ENCODE measurements around the gene PDE4D. TPM values are rescaled to one million over a fixed set of nuclear protein-coding genes. Genes with fewer than 3 reads are reported as not detected.

PDE4D gene
- total and polyA plus RNA-seq, 10 of the 15 experiments (the other 5 are each of a cell fraction or from before 2014, with no cell fraction given) = 0.87 to 4.1 (median 2.2) TPM

DNA sequence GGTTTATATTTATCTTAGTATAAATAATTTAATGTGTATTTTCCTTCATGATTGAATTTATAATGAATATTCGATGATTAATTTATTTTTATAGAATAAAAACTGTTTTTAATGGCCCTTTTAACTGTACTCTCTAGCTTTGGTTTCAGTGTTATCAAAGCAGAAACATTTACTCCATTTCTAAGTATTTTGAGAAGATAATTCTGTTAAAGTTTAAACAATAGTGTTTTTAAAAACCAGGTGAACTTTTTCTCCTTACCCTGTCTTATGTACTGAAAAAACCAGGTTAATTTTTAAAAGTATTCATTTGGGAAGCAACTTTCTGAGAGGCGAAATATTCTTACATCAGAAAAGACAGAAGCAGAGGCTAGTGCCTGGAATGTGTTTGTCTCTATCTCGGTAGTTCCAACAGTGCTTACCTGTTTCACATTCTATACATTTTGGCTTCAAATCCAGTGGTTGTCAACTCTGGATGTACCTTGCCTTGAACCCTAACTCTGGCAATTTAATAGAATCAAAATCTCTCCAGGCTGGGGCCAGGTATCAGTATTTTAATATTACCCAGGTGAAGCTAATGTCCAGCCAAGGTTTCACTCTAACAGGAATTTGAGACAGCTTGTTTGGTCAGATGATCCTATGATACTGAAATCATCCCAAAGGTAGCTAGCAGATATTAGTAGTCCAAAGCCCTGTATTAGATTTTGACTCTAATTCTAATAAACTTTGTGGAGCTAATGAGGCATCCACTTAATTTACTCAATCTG is 434.4 kb downstream of the PDE4D start:
- TF ChIP-seq POLR2AphosphoS5 (IDR thresholded peaks at IDR 0.05; ENCODE audit: low read length) = no peak
- TF ChIP-seq HDAC6 (IDR thresholded peaks at IDR 0.05; ENCODE audit: unreplicated experiment) = no peak
- TF ChIP-seq, protein P1, sequence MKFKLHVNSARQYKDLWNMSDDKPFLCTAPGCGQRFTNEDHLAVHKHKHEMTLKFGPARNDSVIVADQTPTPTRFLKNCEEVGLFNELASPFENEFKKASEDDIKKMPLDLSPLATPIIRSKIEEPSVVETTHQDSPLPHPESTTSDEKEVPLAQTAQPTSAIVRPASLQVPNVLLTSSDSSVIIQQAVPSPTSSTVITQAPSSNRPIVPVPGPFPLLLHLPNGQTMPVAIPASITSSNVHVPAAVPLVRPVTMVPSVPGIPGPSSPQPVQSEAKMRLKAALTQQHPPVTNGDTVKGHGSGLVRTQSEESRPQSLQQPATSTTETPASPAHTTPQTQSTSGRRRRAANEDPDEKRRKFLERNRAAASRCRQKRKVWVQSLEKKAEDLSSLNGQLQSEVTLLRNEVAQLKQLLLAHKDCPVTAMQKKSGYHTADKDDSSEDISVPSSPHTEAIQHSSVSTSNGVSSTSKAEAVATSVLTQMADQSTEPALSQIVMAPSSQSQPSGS (IDR thresholded peaks at IDR 0.05; ENCODE audit: low read length) = no peak
- TF ChIP-seq STAT3 (IDR thresholded peaks at IDR 0.05; ENCODE audit: low read depth, low read length) = no peak
- no peak for TF ChIP-seq TCF7 (IDR thresholded peaks at IDR 0.05; ENCODE audit: borderline replicate concordance)
- TF ChIP-seq DPF2 (IDR thresholded peaks at IDR 0.05) = no peak
- TF ChIP-seq ESRRA (IDR thresholded peaks at IDR 0.05; ENCODE audit: low read length) = no peak
- no peak for TF ChIP-seq HDGF (IDR thresholded peaks at IDR 0.05)
- no peak for TF ChIP-seq ZNF384 (IDR thresholded peaks at IDR 0.05; ENCODE audit: borderline replicate concordance, low read depth, low read length)
- TF ChIP-seq NRF1 (conservative IDR thresholded peaks at IDR 0.05; ENCODE audit: low read depth, low read length) = no peak
- TF ChIP-seq BRCA1 (IDR thresholded peaks at IDR 0.05; ENCODE audit: low read depth, low read length) = no peak
- TF ChIP-seq, protein P2, sequence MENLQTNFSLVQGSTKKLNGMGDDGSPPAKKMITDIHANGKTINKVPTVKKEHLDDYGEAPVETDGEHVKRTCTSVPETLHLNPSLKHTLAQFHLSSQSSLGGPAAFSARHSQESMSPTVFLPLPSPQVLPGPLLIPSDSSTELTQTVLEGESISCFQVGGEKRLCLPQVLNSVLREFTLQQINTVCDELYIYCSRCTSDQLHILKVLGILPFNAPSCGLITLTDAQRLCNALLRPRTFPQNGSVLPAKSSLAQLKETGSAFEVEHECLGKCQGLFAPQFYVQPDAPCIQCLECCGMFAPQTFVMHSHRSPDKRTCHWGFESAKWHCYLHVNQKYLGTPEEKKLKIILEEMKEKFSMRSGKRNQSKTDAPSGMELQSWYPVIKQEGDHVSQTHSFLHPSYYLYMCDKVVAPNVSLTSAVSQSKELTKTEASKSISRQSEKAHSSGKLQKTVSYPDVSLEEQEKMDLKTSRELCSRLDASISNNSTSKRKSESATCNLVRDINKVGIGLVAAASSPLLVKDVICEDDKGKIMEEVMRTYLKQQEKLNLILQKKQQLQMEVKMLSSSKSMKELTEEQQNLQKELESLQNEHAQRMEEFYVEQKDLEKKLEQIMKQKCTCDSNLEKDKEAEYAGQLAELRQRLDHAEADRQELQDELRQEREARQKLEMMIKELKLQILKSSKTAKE (IDR thresholded peaks at IDR 0.05; ENCODE audit: low read depth, poor library complexity, severe bottlenecking) = no peak
- no peak for TF ChIP-seq EGR1 (IDR thresholded peaks at IDR 0.05; ENCODE audit: borderline replicate concordance in 1 of 2, low read depth in 2 of 2, low read length in 2 of 2)
- Histone ChIP-seq H3K4me2 (ENCODE audit: control insufficient read depth, insufficient read depth) (no peak overlapping the region), H3K9me3 (replicated peaks; ENCODE audit: control insufficient read depth, insufficient read depth, low read length) (no peaks in the 10 kb centered on the region), H3K79me2 (ENCODE audit: control insufficient read depth, insufficient read depth, low read length) (no peaks in the 10 kb centered on the region), H3K36me3 (ENCODE audit: control insufficient read depth in 2 of 2, insufficient read depth in 2 of 2, low read length in 1 of 2) (no peaks in the 10 kb centered on the region), H3K4me1 (ENCODE audit: control insufficient read depth, insufficient read depth, low read length) (no peaks in the 10 kb centered on the region), H3K4me3 (no peak overlapping the region), H2AFZ (ENCODE audit: control insufficient read depth, low read depth, low read length) (no peak overlapping the region), H3K9ac (ENCODE audit: control insufficient read depth, insufficient read depth, low read length) (no peak overlapping the region), H3K27ac (ENCODE audit: control insufficient read depth, insufficient read depth) (no peak overlapping the region), H3K27me3 (replicated peaks in 1 of 2; ENCODE audit: control insufficient read depth in 2 of 2, insufficient read depth in 2 of 2, low read length in 1 of 2) (no peaks in the 10 kb centered on the region), H4K20me1 (ENCODE audit: control insufficient read depth, insufficient read depth) (no peaks in the 10 kb centered on the region)
- intact Hi-C loops (cut with micrococcal nuclease; ENCODE audit: unreplicated experiment) = no loop called here
- ChIA-PET RAD21 (ENCODE audit: unreplicated experiment) (no interaction called here), CTCF (interaction anchor here (1.4 kb wide), 1 partner anchor 11 kb away, joined by 5 read pairs; no protein-coding TSS in a partner anchor), POLR2A (no interaction called here), SMC1A (ENCODE audit: uncharacterized antibody, unreplicated experiment) (interaction anchor here (2.0 kb wide), 1 partner anchor 14 kb away, joined by 7 read pairs; no protein-coding TSS in a partner anchor)
- 44% methylated on average over 3 of the region's 3 CpGs for WGBS (ENCODE audit: insufficient coverage, insufficient replicate concordance, low lambda C conversion rate, missing lambda C conversion rate)
- FAIRE-seq (no peak), ATAC-seq (no peak), DNase-seq (ENCODE audit: low read depth, low spot score) (no peak)
- in situ Hi-C loops (cut with MboI) = no loop called here
- BruUV-seq (replicated peaks) = no TSS peak

Data from GM12878 (cell line).